ENCODE data around the gene SUGP2. TPM values are rescaled to one million over a fixed set of nuclear protein-coding genes. Genes with fewer than 3 reads are reported as not detected.

SUGP2 gene
- total and polyA plus RNA-seq, 4 donors = 27.6 to 73.4 (median 59.6) TPM

DNA sequence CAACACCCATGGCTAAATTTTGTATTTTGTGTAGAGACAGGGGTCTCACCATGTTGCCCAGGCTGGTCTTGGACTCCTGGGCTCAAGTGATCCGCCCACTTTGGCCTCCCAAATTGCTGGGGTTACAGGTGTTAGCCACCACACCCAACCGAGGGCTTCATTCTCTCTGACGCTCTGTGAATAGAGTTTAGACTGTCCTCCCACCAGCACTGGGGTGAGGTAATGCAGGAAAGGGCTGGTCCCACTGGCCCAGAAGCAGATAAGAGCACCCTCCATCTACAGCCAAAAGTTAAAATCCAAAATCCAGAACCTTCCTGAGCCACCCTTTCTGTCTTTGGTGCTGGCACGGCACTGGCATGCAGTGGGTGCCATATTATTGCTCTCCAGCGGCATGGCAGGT, 60.5 kb downstream of the SUGP2 start:
- H3K9ac ChIP-seq (ENCODE audit: insufficient read depth in 1 of 2, low read length in 2 of 2) = no peak overlapping the region
- peaks cover 0 to 7% (median 2%) of the 10 kb centered on the region in 5 donors for H3K4me1 ChIP-seq (ENCODE audit: control insufficient read depth in 5 of 5, insufficient read depth in 5 of 5, low read length in 5 of 5)
- ATAC-seq (ENCODE audit: insufficient read depth, low FRiP score) = no peak
- peak overlapping the region in 1 of 2 donors; percentile 68 for H3K27ac ChIP-seq (ENCODE audit: low read depth in 1 of 2, low read length in 1 of 2)
- 58 to 63% methylated on average over 5 of the region's 5 CpGs for WGBS, 2 donors
- no peaks in the 10 kb centered on the region for H3K36me3 ChIP-seq (ENCODE audit: control insufficient read depth in 4 of 4, insufficient read depth in 4 of 4, low read length in 4 of 4)
- H3K9me3 ChIP-seq (ENCODE audit: control insufficient read depth in 4 of 4, insufficient read depth in 3 of 4, low read length in 3 of 4) = no peaks in the 10 kb centered on the region
- no peaks in the 10 kb centered on the region for H3K27me3 ChIP-seq (ENCODE audit: control insufficient read depth in 3 of 3, insufficient read depth in 3 of 3, low read length in 2 of 3)
- DNase-seq = no peak
- H3K4me3 ChIP-seq = no peak overlapping the region
- TF ChIP-seq CTCF (IDR thresholded peaks at IDR 0.05; ENCODE audit: control extremely low read depth, extremely low read depth) = no peak

DNA sequence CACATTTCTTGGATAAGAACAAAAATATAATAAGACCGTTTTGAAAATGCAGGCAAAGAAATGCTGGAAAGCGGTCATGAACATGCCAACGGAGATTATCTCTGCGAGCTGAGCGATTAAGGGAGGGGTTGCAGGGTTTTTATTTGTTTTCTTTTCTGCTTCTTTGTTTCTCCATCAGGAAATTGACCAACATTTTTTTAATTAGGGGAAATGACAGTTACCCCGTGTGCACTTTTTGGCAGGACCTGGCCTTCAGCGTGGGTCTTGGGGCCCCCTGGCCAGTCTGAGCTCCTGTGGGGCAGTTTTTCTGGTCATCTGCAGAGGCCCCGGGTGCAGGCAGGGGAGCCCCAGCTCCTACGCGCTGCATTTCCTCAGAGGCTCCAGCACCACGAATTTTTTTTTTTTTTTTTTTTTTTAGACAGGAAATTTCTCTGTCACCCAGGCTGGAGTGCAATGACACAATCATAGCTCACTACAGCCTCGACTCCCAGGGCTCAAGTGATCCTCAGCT, 61.0 kb downstream of the SUGP2 start:
- H3K4me1 ChIP-seq (ENCODE audit: control insufficient read depth in 5 of 5, insufficient read depth in 5 of 5, low read length in 5 of 5) = peaks cover 0 to 7% (median 2%) of the 10 kb centered on the region in 5 donors
- peak overlapping the region in 1 of 2 donors; percentile 49 for H3K9ac ChIP-seq (ENCODE audit: insufficient read depth in 1 of 2, low read length in 2 of 2)
- H3K36me3 ChIP-seq (ENCODE audit: control insufficient read depth in 4 of 4, insufficient read depth in 4 of 4, low read length in 4 of 4) = no peaks in the 10 kb centered on the region
- H3K4me3 ChIP-seq = no peak overlapping the region
- WGBS, 2 donors = 8 to 21% methylated on average over 11 to 12 of the region's 12 CpGs
- H3K27ac ChIP-seq (ENCODE audit: low read depth in 1 of 2, low read length in 1 of 2) = peak overlapping the region in 1 of 2 donors; percentile 68
- DNase-seq = peak in 2 of 3 donors; percentile 56 to 63
- no peaks in the 10 kb centered on the region for H3K9me3 ChIP-seq (ENCODE audit: control insufficient read depth in 4 of 4, insufficient read depth in 3 of 4, low read length in 3 of 4)
- H3K27me3 ChIP-seq (ENCODE audit: control insufficient read depth in 3 of 3, insufficient read depth in 3 of 3, low read length in 2 of 3) = no peaks in the 10 kb centered on the region
- no peak for TF ChIP-seq CTCF (IDR thresholded peaks at IDR 0.05; ENCODE audit: control extremely low read depth, extremely low read depth)
- no peak for ATAC-seq (ENCODE audit: insufficient read depth, low FRiP score)

GRCh38 chr19:18969931-18970659, 63.2 kb downstream of the SUGP2 start:
- no peak for TF ChIP-seq CTCF (IDR thresholded peaks at IDR 0.05; ENCODE audit: control extremely low read depth, extremely low read depth)
- no peaks in the 10 kb centered on the region for H3K36me3 ChIP-seq (ENCODE audit: control insufficient read depth in 4 of 4, insufficient read depth in 4 of 4, low read length in 4 of 4)
- WGBS, 2 donors = 74 to 78% methylated on average over 13 of the region's 13 CpGs
- no peak overlapping the region for H3K27ac ChIP-seq (ENCODE audit: low read depth in 1 of 2, low read length in 1 of 2)
- H3K9me3 ChIP-seq (ENCODE audit: control insufficient read depth in 4 of 4, insufficient read depth in 3 of 4, low read length in 3 of 4) = no peaks in the 10 kb centered on the region
- H3K4me3 ChIP-seq = no peak overlapping the region
- no peak for DNase-seq
- no peak for ATAC-seq (ENCODE audit: insufficient read depth, low FRiP score)
- H3K27me3 ChIP-seq (ENCODE audit: control insufficient read depth in 3 of 3, insufficient read depth in 3 of 3, low read length in 2 of 3) = no peaks in the 10 kb centered on the region
- H3K9ac ChIP-seq (ENCODE audit: insufficient read depth in 1 of 2, low read length in 2 of 2) = no peak overlapping the region
- peaks cover 0 to 7% (median 2%) of the 10 kb centered on the region in 5 donors for H3K4me1 ChIP-seq (ENCODE audit: control insufficient read depth in 5 of 5, insufficient read depth in 5 of 5, low read length in 5 of 5)

Measured in lung (tissue), 12 donors.